Measurements from ENCODE around the gene ATP6AP2. TPM values are rescaled to one million over a fixed set of nuclear protein-coding genes. Genes with fewer than 3 reads are reported as not detected.

Gene ATP6AP2
- total and polyA plus RNA-seq, 9 of the 15 experiments (the other 6 are each of a cell fraction or from before 2014, with no cell fraction given), result 23.3 to 131 (median 41.9) TPM

DNA sequence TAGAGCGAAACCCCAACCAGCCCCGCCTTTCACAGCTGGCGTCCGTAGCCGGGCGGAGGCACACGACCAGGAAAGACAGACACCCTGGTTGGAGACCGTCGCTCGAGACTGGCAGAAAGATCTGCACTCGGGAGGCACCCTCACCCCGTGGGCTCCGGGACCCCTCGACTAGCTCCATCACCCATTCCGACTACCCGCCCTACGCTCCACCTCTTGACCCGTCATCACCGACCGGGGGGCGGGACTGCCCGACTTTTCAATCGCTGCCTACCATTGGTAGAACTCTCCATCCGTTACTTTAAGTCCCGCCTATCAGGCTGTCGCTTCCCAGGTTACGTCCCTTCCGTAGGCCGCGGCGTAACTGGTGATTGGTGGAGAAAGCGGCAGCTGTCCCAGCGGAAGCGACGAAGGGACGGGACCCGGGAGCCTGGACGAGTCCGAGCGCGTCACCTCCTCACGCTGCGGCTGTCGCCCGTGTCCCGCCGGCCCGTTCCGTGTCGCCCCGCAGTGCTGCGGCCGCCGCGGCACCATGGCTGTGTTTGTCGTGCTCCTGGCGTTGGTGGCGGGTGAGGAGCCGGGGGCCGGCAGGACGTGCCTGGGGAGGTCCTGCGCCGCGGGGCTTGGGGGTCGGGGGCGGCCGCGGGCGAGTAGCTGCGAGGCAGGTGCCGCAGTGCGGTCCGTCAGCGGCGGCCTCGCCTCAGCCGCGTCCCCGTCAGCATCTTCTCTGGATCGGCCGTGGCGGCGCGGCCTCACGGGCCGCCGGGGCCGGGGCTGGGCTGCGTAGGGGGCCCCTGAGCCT, at the start of gene ATP6AP2 (continued):
- no peak for TF ChIP-seq TAF7 (tag; IDR thresholded peaks at IDR 0.05)
- TF ChIP-seq, protein P1, sequence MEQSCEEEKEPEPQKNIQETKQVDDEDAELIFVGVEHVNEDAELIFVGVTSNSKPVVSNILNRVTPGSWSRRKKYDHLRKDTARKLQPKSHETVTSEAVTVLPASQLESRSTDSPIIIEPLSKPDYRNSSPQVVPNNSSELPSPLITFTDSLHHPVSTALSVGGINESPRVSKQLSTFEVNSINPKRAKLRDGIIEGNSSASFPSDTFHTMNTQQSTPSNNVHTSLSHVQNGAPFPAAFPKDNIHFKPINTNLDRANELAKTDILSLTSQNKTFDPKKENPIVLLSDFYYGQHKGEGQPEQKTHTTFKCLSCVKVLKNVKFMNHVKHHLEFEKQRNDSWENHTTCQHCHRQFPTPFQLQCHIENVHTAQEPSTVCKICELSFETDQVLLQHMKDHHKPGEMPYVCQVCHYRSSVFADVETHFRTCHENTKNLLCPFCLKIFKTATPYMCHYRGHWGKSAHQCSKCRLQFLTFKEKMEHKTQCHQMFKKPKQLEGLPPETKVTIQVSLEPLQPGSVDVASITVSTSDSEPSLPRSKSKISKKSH (CRISPR knock-in tag; IDR thresholded peaks at IDR 0.05), result no peak
- no peak for TF ChIP-seq XRCC5 (IDR thresholded peaks at IDR 0.05; ENCODE audit: low read depth, low read length)
- TF ChIP-seq, protein P2, sequence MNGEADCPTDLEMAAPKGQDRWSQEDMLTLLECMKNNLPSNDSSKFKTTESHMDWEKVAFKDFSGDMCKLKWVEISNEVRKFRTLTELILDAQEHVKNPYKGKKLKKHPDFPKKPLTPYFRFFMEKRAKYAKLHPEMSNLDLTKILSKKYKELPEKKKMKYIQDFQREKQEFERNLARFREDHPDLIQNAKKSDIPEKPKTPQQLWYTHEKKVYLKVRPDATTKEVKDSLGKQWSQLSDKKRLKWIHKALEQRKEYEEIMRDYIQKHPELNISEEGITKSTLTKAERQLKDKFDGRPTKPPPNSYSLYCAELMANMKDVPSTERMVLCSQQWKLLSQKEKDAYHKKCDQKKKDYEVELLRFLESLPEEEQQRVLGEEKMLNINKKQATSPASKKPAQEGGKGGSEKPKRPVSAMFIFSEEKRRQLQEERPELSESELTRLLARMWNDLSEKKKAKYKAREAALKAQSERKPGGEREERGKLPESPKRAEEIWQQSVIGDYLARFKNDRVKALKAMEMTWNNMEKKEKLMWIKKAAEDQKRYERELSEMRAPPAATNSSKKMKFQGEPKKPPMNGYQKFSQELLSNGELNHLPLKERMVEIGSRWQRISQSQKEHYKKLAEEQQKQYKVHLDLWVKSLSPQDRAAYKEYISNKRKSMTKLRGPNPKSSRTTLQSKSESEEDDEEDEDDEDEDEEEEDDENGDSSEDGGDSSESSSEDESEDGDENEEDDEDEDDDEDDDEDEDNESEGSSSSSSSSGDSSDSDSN (IDR thresholded peaks at IDR 0.05; ENCODE audit: borderline replicate concordance in 1 of 2, low read depth in 2 of 2, low read length in 2 of 2), result no peak
- TF ChIP-seq MEIS2 (IDR thresholded peaks at IDR 0.05; ENCODE audit: partially characterized antibody), result peak; percentile 46
- TF ChIP-seq, protein P3, sequence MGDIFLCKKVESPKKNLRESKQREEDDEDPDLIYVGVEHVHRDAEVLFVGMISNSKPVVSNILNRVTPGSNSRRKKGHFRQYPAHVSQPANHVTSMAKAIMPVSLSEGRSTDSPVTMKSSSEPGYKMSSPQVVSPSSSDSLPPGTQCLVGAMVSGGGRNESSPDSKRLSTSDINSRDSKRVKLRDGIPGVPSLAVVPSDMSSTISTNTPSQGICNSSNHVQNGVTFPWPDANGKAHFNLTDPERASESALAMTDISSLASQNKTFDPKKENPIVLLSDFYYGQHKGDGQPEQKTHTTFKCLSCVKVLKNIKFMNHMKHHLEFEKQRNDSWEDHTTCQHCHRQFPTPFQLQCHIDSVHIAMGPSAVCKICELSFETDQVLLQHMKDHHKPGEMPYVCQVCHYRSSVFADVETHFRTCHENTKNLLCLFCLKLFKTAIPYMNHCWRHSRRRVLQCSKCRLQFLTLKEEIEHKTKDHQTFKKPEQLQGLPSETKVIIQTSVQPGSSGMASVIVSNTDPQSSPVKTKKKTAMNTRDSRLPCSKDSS (IDR thresholded peaks at IDR 0.05; ENCODE audit: low read depth, partially characterized antibody), result no peak
- no peak for TF ChIP-seq KLF13 (tag; IDR thresholded peaks at IDR 0.05; ENCODE audit: borderline replicate concordance, low read depth)
- TF ChIP-seq ZNF445 (CRISPR knock-in tag; IDR thresholded peaks at IDR 0.05; ENCODE audit: low read depth), result no peak
- TF ChIP-seq KDM1A (IDR thresholded peaks at IDR 0.05), result no peak
- TF ChIP-seq MIER1 (IDR thresholded peaks at IDR 0.05; ENCODE audit: low read depth), result no peak
- TF ChIP-seq DMBX1 (CRISPR knock-in tag; IDR thresholded peaks at IDR 0.05; ENCODE audit: borderline replicate concordance), result no peak
- no peak for TF ChIP-seq MCM7 (IDR thresholded peaks at IDR 0.05)
- no peak for TF ChIP-seq ZNF589 (CRISPR knock-in tag; IDR thresholded peaks at IDR 0.05; ENCODE audit: low read depth)
- no peak for TF ChIP-seq SIRT6 (IDR thresholded peaks at IDR 0.05; ENCODE audit: low read depth, low read length)
- TF ChIP-seq, protein P4, sequence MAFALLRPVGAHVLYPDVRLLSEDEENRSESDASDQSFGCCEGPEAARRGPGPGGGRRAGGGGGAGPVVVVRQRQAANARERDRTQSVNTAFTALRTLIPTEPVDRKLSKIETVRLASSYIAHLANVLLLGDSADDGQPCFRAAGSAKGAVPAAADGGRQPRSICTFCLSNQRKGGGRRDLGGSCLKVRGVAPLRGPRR (CRISPR knock-in tag; IDR thresholded peaks at IDR 0.05), result no peak
- TF ChIP-seq, protein P5, sequence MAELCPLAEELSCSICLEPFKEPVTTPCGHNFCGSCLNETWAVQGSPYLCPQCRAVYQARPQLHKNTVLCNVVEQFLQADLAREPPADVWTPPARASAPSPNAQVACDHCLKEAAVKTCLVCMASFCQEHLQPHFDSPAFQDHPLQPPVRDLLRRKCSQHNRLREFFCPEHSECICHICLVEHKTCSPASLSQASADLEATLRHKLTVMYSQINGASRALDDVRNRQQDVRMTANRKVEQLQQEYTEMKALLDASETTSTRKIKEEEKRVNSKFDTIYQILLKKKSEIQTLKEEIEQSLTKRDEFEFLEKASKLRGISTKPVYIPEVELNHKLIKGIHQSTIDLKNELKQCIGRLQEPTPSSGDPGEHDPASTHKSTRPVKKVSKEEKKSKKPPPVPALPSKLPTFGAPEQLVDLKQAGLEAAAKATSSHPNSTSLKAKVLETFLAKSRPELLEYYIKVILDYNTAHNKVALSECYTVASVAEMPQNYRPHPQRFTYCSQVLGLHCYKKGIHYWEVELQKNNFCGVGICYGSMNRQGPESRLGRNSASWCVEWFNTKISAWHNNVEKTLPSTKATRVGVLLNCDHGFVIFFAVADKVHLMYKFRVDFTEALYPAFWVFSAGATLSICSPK (IDR thresholded peaks at IDR 0.05; ENCODE audit: borderline replicate concordance), result no peak
